Measurements from ENCODE around the gene L3MBTL4.

DNA sequence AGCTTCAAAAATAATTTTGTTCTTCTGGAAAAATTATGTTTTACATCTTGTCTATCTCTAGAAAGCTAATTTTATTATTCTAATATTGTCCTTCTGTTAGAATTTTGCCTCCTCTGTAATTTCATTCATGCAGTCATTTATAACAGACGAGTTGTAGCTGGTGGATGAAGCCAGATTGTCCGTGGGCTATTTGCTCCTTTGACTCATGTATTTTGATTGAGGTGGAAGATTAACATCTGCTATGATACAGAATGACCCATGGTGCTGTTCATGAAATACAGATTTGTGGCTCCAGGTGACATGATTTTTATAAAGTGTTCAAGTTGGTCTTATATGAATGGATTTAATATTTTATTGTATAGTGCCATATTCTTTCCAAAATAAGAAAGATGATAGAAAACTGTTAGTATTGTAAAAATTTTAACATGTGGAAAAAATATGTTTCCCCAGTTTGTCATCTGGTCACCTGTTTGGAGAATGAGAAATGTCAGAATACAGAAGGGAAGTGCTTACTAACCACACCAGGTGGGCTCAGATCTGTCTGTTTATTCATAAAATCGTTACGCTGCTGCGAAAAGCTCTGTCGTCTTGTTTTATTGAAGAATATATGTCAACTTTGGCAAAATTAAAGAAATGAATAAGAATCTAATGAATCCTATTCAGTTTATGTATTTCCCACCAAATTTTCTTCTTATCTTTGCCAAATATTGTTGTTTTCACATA, 20.4 kb upstream of the L3MBTL4 start:
- TF ChIP-seq, protein P1, sequence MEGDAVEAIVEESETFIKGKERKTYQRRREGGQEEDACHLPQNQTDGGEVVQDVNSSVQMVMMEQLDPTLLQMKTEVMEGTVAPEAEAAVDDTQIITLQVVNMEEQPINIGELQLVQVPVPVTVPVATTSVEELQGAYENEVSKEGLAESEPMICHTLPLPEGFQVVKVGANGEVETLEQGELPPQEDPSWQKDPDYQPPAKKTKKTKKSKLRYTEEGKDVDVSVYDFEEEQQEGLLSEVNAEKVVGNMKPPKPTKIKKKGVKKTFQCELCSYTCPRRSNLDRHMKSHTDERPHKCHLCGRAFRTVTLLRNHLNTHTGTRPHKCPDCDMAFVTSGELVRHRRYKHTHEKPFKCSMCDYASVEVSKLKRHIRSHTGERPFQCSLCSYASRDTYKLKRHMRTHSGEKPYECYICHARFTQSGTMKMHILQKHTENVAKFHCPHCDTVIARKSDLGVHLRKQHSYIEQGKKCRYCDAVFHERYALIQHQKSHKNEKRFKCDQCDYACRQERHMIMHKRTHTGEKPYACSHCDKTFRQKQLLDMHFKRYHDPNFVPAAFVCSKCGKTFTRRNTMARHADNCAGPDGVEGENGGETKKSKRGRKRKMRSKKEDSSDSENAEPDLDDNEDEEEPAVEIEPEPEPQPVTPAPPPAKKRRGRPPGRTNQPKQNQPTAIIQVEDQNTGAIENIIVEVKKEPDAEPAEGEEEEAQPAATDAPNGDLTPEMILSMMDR (IDR thresholded peaks at IDR 0.05) = no peak
- no peak for TF ChIP-seq POLR2A (IDR thresholded peaks at IDR 0.05)

All from esophagus squamous epithelium (tissue), 4 donors.